Suprapubic skin (tissue), 4 donors: Measurements from ENCODE around the gene LRRC10B. TPM values are rescaled to one million over a fixed set of nuclear protein-coding genes. Genes with fewer than 3 reads are reported as not detected.

ENCODE experiments used
- DNase-seq, 2 donors: peaks; one replicate each; pipeline ENCODE4 v3.0.0-alpha.2; 2019; ENCODE audit warnings: low spot score in 2 of 2
- H3K27ac ChIP-seq: fragments of 200-600 bp; sonication (generic); one replicate; pipeline ENCODE4 v1.5.1; 2019
- H3K27me3 ChIP-seq: fragments of 200-600 bp; sonication (generic); one replicate; pipeline ENCODE4 v1.5.1; 2019
- H3K36me3 ChIP-seq: fragments of 200-600 bp; sonication (generic); one replicate; pipeline ENCODE4 v1.5.1; 2019
- H3K4me1 ChIP-seq: fragments of 200-600 bp; sonication (generic); one replicate; pipeline ENCODE4 v1.5.1; 2019
- H3K4me3 ChIP-seq: fragments of 200-600 bp; sonication (generic); one replicate; pipeline ENCODE4 v1.5.1; 2019; ENCODE audit warnings: mild to moderate bottlenecking
- H3K9me3 ChIP-seq: fragments of 200-600 bp; sonication (generic); one replicate; pipeline ENCODE4 v1.5.1; 2019
- CTCF ChIP-seq, 2 donors: fragments of 200-600 bp in 1 of 2; fragments of 450-650 bp in 1 of 2; sonication (generic) in 1 of 2; IDR thresholded peaks; one replicate each; pipeline ENCODE4 v1.5.1; 2016 to 2019; ENCODE audit warnings: antibody characterized with exemption in 2 of 2, mild to moderate bottlenecking in 1 of 2, moderate library complexity in 1 of 2
- EP300 ChIP-seq: sonication (generic); formaldehyde crosslinking; IDR thresholded peaks from one replicate; pipeline ENCODE4 v1.6.1; 2017; ENCODE audit warnings: antibody characterized with exemption
- POLR2A ChIP-seq, 2 donors: fragments of 450-650 bp; IDR thresholded peaks; one replicate each; pipeline ENCODE4 v1.6.1; 2017; ENCODE audit warnings: antibody characterized with exemption in 2 of 2, mild to moderate bottlenecking in 2 of 2, moderate library complexity in 2 of 2
- POLR2AphosphoS5 ChIP-seq, 3 donors: sonication (generic); formaldehyde crosslinking; IDR thresholded peaks; one replicate each; pipeline ENCODE4 v1.6.1; 2017; ENCODE audit warnings: antibody characterized with exemption in 3 of 3
- WGBS: methylation state at CpG from one replicate; pipeline ENCODE4 v1.1.5; 2018; 5-methylcytosine and 5-hydroxymethylcytosine counted together
- total RNA-seq, 4 donors: library from RNA; depleted of rRNA; stranded (reverse); fragments of >200 nt; gene quantifications; one replicate each; pipeline ENCODE4 v1.1.0, GENCODE V29; 2016

The LRRC10B gene
- total RNA-seq, 4 donors from 2014 or later, result 1.1 to 2.1 (median 1.2) TPM; not detected in 1

DNA sequence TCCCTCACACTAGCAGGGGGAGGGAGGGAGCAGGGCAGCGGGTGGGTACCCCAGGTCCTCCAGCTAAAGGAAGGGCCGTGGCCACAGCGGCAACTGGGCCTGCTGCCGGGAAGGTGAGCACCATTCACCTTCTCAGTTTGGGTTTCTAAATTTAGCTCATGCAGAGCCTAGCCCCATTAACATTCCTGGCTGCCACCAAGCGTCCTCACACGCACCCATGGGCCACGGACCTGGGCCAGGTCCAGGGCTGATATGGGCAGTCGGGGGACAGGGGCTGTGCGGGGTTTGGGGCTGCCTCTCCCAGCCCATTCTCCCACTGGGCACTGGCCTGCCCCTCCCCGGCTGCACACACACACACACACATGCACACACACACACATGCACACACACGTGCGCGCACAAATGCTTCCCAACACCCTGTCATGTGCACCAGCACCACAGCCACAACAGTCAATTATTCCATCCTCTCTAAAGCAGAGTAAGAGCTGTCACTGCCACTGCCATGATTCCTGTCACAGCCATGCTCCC lies 43.6 kb downstream of the LRRC10B start:
- DNase-seq, result no peak
- Histone ChIP-seq H3K27ac (no peak overlapping the region), H3K4me1 (peaks cover 9% of the 10 kb centered on the region), H3K4me3 (no peak overlapping the region), H3K27me3 (peaks cover 68% of the 10 kb centered on the region), H3K36me3 (no peaks in the 10 kb centered on the region), H3K9me3 (no peaks in the 10 kb centered on the region)
- WGBS, result 47% methylated on average over 3 of the region's 13 CpGs
- TF ChIP-seq POLR2AphosphoS5 (IDR thresholded peaks at IDR 0.05) (no peak), CTCF (IDR thresholded peaks at IDR 0.05) (no peak), POLR2A (IDR thresholded peaks at IDR 0.05) (no peak), EP300 (no peak)

DNA sequence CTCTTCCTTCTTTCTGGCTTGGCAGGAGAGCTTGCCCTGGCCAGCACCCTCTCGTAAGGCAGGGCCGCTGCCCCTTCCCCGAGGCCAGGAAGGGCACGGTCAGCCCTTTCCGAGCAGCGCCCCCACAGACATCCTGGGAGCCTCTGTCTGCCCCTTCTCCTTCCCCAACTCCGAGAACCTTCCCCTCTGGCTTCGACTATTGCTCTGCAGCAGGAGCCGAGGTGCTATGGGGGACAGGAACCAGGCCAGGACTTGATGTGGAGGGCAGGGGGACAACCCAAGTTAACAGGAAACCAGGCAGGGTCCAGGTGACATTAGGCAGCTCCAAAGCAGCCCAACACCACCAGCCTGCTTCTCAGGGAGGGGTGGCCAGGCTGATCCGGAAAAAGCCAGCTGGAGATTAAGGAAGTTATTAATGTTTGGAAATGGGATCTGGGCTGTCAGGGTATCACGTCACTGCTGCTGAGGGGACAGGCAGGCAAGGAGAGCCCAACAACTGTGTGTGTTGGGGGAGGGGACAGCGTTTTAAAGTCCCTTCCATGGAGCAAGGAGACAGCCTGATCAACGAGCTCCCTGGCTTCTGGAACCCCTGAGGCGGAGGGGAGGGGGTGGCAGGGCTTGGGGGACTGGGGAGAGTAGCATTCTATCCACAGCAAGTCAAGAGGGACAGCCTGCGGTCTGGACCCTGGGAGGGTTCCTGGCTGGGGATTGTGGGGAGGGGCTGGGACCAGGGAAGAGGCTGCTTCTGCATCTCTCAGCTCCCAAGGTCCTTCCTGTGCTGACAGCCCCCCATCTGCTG lies 45.0 kb downstream of the LRRC10B start:
- H3K9me3 ChIP-seq, result no peaks in the 10 kb centered on the region
- WGBS, result 48% methylated on average over 15 of the region's 15 CpGs
- no peak for TF ChIP-seq CTCF (IDR thresholded peaks at IDR 0.05)
- TF ChIP-seq POLR2A (IDR thresholded peaks at IDR 0.05), result no peak
- TF ChIP-seq POLR2AphosphoS5 (IDR thresholded peaks at IDR 0.05), result no peak
- TF ChIP-seq EP300, result no peak
- no peak for DNase-seq
- peaks cover 81% of the 10 kb centered on the region for H3K27me3 ChIP-seq
- H3K4me3 ChIP-seq, result no peak overlapping the region
- H3K36me3 ChIP-seq, result no peaks in the 10 kb centered on the region
- peaks cover 9% of the 10 kb centered on the region for H3K4me1 ChIP-seq
- H3K27ac ChIP-seq, result no peak overlapping the region

DNA sequence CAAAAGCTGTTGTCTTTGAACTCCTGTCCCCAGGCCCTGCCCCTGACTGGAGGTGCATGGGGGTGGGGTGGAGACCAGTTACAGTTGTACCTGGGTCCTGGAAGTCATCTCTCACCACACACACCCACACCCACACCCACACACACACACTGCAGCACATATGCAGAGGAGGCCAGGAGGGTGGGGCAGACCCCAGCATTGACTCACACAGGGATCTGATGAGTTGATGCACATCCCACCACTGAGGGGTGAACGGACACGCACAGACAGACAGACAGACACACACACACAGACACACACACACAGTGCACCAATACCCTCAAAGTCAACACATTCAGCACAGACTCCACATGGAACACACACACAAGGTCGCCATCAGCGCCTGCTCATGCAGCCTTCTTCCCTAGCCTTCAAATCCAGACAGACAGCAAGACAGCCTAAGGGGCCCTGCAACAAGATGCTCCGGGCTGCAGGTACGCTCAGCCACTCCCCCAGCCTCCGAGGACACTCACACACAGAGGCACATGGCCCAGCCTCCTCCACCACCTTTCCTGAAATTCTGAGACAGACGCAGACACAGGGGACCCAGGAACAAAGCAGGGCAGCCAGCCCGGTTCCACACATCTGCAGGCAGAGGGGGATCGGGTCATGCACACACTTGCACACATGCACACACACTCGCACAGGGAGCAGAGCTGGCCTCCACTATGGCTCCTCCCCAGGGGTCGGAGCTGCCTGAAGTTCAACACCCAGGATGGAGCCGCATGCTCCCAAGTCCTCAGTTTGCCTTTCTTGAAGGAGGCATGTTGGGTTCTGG lies 45.8 kb downstream of the LRRC10B start:
- 44% methylated on average over 6 of the region's 13 CpGs for WGBS
- DNase-seq, result no peak
- Histone ChIP-seq H3K4me1 (peaks cover 9% of the 10 kb centered on the region), H3K27ac (no peak overlapping the region), H3K9me3 (no peaks in the 10 kb centered on the region), H3K36me3 (no peaks in the 10 kb centered on the region), H3K27me3 (peaks cover 89% of the 10 kb centered on the region), H3K4me3 (no peak overlapping the region)
- TF ChIP-seq POLR2AphosphoS5 (IDR thresholded peaks at IDR 0.05) (no peak), EP300 (no peak), POLR2A (IDR thresholded peaks at IDR 0.05) (no peak), CTCF (IDR thresholded peaks at IDR 0.05) (no peak)

DNA sequence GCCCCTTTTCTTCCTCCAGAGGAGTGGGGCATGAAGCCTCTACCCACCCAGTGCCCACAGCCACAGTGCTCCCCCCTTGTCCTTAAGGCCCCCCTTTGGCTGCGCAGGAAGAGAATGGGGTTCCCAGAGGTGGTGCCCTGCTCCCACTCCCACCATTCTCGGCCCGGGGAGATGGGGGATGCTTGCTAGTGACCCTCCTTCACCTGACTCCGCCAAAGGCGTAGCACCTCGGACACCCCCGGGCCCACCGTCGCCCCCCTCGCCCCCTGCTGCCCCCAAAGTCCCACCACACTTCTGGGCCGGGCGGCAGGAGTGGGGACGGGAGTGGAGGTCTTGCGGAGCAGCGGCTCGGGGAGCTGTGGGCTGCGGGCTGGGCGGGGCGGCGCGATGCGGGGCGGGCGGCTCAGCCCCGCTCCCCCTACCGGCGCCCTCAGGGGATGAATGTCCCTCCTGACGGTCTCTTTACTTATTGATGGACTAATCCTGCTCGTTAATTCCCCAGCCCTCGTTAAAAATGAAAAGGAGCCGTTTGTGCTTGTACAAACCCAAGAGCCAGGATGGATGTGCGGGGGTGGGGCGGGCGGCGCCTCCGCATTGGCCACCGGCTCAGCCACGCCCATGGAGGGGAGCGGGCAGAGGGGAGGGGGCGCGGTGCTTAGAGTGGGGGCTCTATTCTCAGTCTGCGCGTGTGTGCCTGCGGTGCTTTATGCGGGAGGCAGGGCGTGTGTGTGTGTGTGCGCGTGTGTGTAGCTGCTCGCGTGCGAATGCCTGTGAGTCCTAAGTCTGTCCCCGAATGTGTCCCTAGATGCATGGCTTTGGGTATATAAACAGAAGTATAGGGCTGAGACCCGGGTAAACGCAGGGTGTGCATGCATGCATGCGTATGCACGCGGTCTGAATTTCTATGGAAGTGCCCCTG lies 46.8 kb downstream of the LRRC10B start:
- Histone ChIP-seq H3K36me3 (no peaks in the 10 kb centered on the region), H3K4me3 (no peak overlapping the region), H3K9me3 (no peaks in the 10 kb centered on the region), H3K4me1 (peaks cover 9% of the 10 kb centered on the region), H3K27me3 (peaks cover 95% of the 10 kb centered on the region), H3K27ac (no peak overlapping the region)
- no peak for TF ChIP-seq EP300
- TF ChIP-seq CTCF (IDR thresholded peaks at IDR 0.05), result no peak
- no peak for TF ChIP-seq POLR2A (IDR thresholded peaks at IDR 0.05)
- TF ChIP-seq POLR2AphosphoS5 (IDR thresholded peaks at IDR 0.05), result no peak
- DNase-seq, result no peak
- WGBS, result 8% methylated on average over 22 of the region's 57 CpGs
